HG02870 (cell line): ENCODE measurements around the gene BPGM.
"Not testable (repeated sequence)": the region's sequence is repeated elsewhere in the genome, so short reads cannot be mapped to it uniquely, and the experiment has no call there.

Experiments
- ATAC-seq: cut with Tn5 transposase; IDR thresholded peaks from one replicate; pipeline ENCODE4 v1.9.1; 2021; ENCODE audit warnings: mild to moderate bottlenecking, moderate library complexity; ENCODE audit not compliant: unreplicated experiment

BPGM gene

GRCh38 chr7:134662166-134662870 lies 15.7 kb downstream of the BPGM start:
- ATAC-seq: no peak

- ATAC-seq: no peak
Measured at GRCh38 chr7:134662871-134663205, 16.2 kb downstream of the BPGM start.

- not testable (repeated sequence) for ATAC-seq
Measured at GRCh38 chr7:134665045-134665444, 18.4 kb downstream of the BPGM start.

GRCh38 chr7:134667899-134668298 lies 21.2 kb downstream of the BPGM start:
- ATAC-seq: no peak

GRCh38 chr7:134669388-134669787 lies 22.7 kb downstream of the BPGM start:
- no peak for ATAC-seq

GRCh38 chr7:134669845-134670373 lies 23.3 kb downstream of the BPGM start:
- ATAC-seq: peak; percentile 44

GRCh38 chr7:134671609-134672008 lies 25.0 kb downstream of the BPGM start:
- ATAC-seq: no peak

- ATAC-seq: no peak
Measured at GRCh38 chr7:134674424-134674823, 27.8 kb downstream of the BPGM start.

GRCh38 chr7:134676743-134677142 lies 30.1 kb downstream of the BPGM start:
- ATAC-seq: no peak

GRCh38 chr7:134678115-134678514 lies 31.5 kb downstream of the BPGM start:
- no peak for ATAC-seq

GRCh38 chr7:134679006-134679405 lies 32.4 kb downstream of the BPGM start:
- ATAC-seq: no peak

- no peak for ATAC-seq
Measured at GRCh38 chr7:134684165-134684564, 37.5 kb downstream of the BPGM start.

- ATAC-seq: no peak
Measured at GRCh38 chr7:134685250-134685649, 38.6 kb downstream of the BPGM start.

GRCh38 chr7:134686786-134687185 lies 40.1 kb downstream of the BPGM start:
- no peak for ATAC-seq

- not testable (repeated sequence) for ATAC-seq
Measured at GRCh38 chr7:134689550-134689949, 42.9 kb downstream of the BPGM start.

GRCh38 chr7:134690016-134690415 lies 43.4 kb downstream of the BPGM start:
- ATAC-seq: no peak

GRCh38 chr7:134690614-134691504 lies 44.2 kb downstream of the BPGM start:
- no peak for ATAC-seq

GRCh38 chr7:134691546-134692343 lies 45.1 kb downstream of the BPGM start:
- no peak for ATAC-seq

GRCh38 chr7:134692344-134692705 lies 45.7 kb downstream of the BPGM start:
- ATAC-seq: no peak

- no peak for ATAC-seq
Measured at GRCh38 chr7:134693256-134693655, 46.6 kb downstream of the BPGM start.

GRCh38 chr7:134694299-134694698 lies 47.6 kb downstream of the BPGM start:
- ATAC-seq: no peak
